ENCODE data around the gene RHBDL3. TPM values are rescaled to one million over a fixed set of nuclear protein-coding genes. Genes with fewer than 3 reads are reported as not detected.
"Not testable (repeated sequence)": the region's sequence is repeated elsewhere in the genome, so short reads cannot be mapped to it uniquely, and the experiment has no call there.

RHBDL3 gene
- total RNA-seq, 1 experiment from 2014 or later = 0.24 TPM

DNA sequence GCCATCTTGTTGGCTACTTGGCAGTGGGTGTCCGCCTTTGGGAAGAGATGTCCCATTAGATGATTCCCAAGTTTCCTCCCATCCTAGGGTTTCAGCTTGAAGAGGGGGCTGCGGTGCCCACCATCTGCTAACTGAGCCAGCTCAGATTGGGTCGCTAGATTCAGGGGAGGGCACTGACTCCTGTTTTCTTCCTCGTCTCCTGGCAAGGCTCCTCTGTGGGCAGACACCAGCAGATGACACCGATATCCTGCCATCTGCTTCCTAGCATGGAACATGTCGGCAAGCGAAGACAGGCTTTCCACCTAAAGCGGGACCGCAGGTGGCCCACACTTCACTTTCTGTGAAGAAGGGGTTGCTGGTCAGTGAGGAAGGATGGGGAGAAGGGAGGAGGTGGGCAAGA is 49.0 kb downstream of the RHBDL3 start:
- H3K27ac Mint-ChIP-seq (ENCODE audit: unreplicated experiment) = no peak overlapping the region
- peaks cover 56% of the 10 kb centered on the region for H3K27me3 Mint-ChIP-seq (ENCODE audit: unreplicated experiment)
- intact Hi-C loops (cut with micrococcal nuclease; ENCODE audit: unreplicated experiment) = no loop called here
- no peaks in the 10 kb centered on the region for H3K4me1 Mint-ChIP-seq (ENCODE audit: low read depth, unreplicated experiment)
- TF ChIP-seq, protein P1, sequence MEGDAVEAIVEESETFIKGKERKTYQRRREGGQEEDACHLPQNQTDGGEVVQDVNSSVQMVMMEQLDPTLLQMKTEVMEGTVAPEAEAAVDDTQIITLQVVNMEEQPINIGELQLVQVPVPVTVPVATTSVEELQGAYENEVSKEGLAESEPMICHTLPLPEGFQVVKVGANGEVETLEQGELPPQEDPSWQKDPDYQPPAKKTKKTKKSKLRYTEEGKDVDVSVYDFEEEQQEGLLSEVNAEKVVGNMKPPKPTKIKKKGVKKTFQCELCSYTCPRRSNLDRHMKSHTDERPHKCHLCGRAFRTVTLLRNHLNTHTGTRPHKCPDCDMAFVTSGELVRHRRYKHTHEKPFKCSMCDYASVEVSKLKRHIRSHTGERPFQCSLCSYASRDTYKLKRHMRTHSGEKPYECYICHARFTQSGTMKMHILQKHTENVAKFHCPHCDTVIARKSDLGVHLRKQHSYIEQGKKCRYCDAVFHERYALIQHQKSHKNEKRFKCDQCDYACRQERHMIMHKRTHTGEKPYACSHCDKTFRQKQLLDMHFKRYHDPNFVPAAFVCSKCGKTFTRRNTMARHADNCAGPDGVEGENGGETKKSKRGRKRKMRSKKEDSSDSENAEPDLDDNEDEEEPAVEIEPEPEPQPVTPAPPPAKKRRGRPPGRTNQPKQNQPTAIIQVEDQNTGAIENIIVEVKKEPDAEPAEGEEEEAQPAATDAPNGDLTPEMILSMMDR (IDR thresholded peaks at IDR 0.05; ENCODE audit: unreplicated experiment) = no peak
- DNase-seq = no peak
- H3K4me3 Mint-ChIP-seq (ENCODE audit: low read depth, unreplicated experiment) = no peak overlapping the region
- BruUV-seq (replicated peaks) = no TSS peak
- H3K9me3 Mint-ChIP-seq (ENCODE audit: low read depth, unreplicated experiment) = no peaks in the 10 kb centered on the region
- no peaks in the 10 kb centered on the region for H3K36me3 Mint-ChIP-seq (ENCODE audit: insufficient read depth, unreplicated experiment)
- CTCF ChIA-PET = no interaction called here

DNA sequence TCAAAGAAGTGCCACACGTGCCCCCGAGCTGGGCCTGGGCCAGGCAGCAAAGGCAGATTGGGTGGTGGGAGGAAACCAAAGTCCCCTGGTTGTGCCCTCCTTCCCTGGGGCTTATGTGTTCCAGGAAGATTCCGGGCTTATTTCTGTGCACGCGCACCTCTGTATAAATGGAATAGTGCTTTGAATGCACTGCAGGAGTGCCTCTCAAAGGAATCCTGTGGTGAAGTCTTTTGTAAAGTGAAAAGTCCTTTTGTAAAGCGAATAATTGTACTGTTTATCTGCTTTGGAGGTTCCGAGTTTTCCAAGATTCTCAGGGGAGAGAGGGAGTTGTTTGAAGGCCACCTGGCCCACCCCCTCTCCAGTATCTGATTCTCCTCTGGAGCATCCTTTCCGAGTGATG is 49.5 kb downstream of the RHBDL3 start:
- Mint-ChIP-seq H3K27me3 (ENCODE audit: unreplicated experiment) (peaks cover 51% of the 10 kb centered on the region), H3K4me1 (ENCODE audit: low read depth, unreplicated experiment) (no peaks in the 10 kb centered on the region), H3K36me3 (ENCODE audit: insufficient read depth, unreplicated experiment) (no peaks in the 10 kb centered on the region), H3K27ac (ENCODE audit: unreplicated experiment) (no peak overlapping the region), H3K4me3 (ENCODE audit: low read depth, unreplicated experiment) (no peak overlapping the region), H3K9me3 (ENCODE audit: low read depth, unreplicated experiment) (no peaks in the 10 kb centered on the region)
- TF ChIP-seq, protein P1 (IDR thresholded peaks at IDR 0.05; ENCODE audit: unreplicated experiment) = no peak
- no peak for DNase-seq
- intact Hi-C loops (cut with micrococcal nuclease; ENCODE audit: unreplicated experiment) = no loop called here
- CTCF ChIA-PET = interaction anchor here (0.6 kb wide), 1 partner anchor 513 kb away, joined by 3 read pairs; no protein-coding TSS in a partner anchor
- BruUV-seq (replicated peaks) = no TSS peak

DNA sequence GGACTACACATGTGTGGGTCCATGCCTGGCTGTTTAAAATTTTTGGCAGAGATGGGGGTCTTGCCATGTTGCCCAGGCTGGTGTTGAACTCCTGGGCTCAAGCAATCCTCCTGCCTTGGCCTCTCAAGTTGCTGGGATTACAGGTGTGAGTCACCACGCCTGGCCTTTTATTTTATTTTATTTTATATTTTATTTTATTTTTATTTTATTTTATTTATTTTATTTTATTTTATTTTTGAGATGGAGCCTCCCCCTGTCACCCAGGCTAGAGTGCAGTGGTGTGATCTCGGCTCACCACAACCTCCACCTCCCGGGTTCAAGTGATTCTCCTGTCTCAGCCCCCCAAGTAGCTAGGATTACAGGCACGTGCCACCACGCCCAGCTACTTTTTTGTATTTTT is 51.0 kb downstream of the RHBDL3 start:
- H3K9me3 Mint-ChIP-seq (ENCODE audit: low read depth, unreplicated experiment); BruUV-seq (replicated peaks); DNase-seq; intact Hi-C loops (cut with micrococcal nuclease; ENCODE audit: unreplicated experiment); H3K4me3 Mint-ChIP-seq (ENCODE audit: low read depth, unreplicated experiment); H3K36me3 Mint-ChIP-seq (ENCODE audit: insufficient read depth, unreplicated experiment); H3K27ac Mint-ChIP-seq (ENCODE audit: unreplicated experiment); H3K4me1 Mint-ChIP-seq (ENCODE audit: low read depth, unreplicated experiment): not testable (repeated sequence)
- CTCF ChIA-PET = interaction anchor here (0.6 to 2.2 kb wide), 2 partner anchors 48 to 64 kb away, joined by 4 to 6 read pairs; no protein-coding TSS in a partner anchor
- H3K27me3 Mint-ChIP-seq (ENCODE audit: unreplicated experiment) = peaks cover 43% of the 10 kb centered on the region

DNA sequence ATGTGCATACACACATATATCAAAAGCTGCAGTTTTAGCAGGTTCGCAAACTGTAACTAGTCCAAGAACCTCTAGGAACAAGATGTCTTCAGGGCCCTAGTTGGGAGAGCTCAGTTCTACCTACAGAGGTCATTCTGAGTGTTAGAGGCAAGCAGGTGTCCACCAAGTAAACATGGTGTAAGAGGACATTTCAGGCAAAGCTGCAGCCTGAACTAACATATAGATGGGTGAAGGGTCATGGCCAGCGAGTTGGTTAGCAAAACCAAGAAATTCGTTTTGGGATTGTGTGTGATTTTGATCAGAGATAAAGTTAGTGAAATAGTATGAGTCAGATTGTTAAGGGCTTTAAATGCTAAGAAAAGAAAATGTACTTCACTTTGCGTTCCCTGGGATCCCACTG is 51.7 kb downstream of the RHBDL3 start:
- CTCF ChIA-PET = interaction anchor here (0.6 to 2.2 kb wide), 2 partner anchors 47 to 64 kb away, joined by 4 to 6 read pairs; no protein-coding TSS in a partner anchor
- TF ChIP-seq, protein P1 (IDR thresholded peaks at IDR 0.05; ENCODE audit: unreplicated experiment) = no peak
- no TSS peak for BruUV-seq (replicated peaks)
- Mint-ChIP-seq H3K27ac (ENCODE audit: unreplicated experiment) (no peak overlapping the region), H3K4me3 (ENCODE audit: low read depth, unreplicated experiment) (no peak overlapping the region), H3K9me3 (ENCODE audit: low read depth, unreplicated experiment) (no peaks in the 10 kb centered on the region), H3K36me3 (ENCODE audit: insufficient read depth, unreplicated experiment) (no peaks in the 10 kb centered on the region), H3K4me1 (ENCODE audit: low read depth, unreplicated experiment) (no peaks in the 10 kb centered on the region), H3K27me3 (ENCODE audit: unreplicated experiment) (peaks cover 41% of the 10 kb centered on the region)
- DNase-seq = no peak
- intact Hi-C loops (cut with micrococcal nuclease; ENCODE audit: unreplicated experiment) = no loop called here

DNA sequence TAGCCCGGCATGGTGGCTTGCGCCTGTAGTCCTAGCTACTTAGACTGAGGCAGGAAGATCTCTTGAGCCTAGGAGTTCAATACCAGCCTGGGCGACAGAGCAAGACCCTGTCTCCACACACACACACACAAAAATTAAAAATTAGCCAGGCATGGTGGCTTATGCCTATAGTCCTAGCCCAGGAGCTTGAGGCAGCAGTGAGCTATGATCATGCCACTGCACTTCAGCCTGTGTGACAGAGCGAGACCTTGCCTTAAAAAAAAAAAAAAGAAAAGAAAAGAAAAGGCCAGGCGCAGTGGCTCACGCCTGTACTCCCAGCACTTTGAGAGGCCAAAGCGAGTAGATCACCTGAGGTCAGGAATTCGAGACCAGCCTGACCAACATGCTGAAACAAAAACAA is 52.4 kb downstream of the RHBDL3 start:
- peaks cover 41% of the 10 kb centered on the region for H3K27me3 Mint-ChIP-seq (ENCODE audit: unreplicated experiment)
- no peaks in the 10 kb centered on the region for H3K9me3 Mint-ChIP-seq (ENCODE audit: low read depth, unreplicated experiment)
- TF ChIP-seq, protein P1 (IDR thresholded peaks at IDR 0.05; ENCODE audit: unreplicated experiment) = no peak
- DNase-seq = no peak
- CTCF ChIA-PET = interaction anchor here (0.7 to 2.2 kb wide), 2 partner anchors 48 to 65 kb away, joined by 4 to 6 read pairs; no protein-coding TSS in a partner anchor
- no peak overlapping the region for H3K4me3 Mint-ChIP-seq (ENCODE audit: low read depth, unreplicated experiment)
- intact Hi-C loops (cut with micrococcal nuclease; ENCODE audit: unreplicated experiment) = no loop called here
- BruUV-seq (replicated peaks) = no TSS peak
- H3K36me3 Mint-ChIP-seq (ENCODE audit: insufficient read depth, unreplicated experiment) = no peaks in the 10 kb centered on the region
- no peaks in the 10 kb centered on the region for H3K4me1 Mint-ChIP-seq (ENCODE audit: low read depth, unreplicated experiment)
- no peak overlapping the region for H3K27ac Mint-ChIP-seq (ENCODE audit: unreplicated experiment)
